ENCODE data around the gene TRUB1.
"Not testable (repeated sequence)": the region's sequence is repeated elsewhere in the genome, so short reads cannot be mapped to it uniquely, and the experiment has no call there.

Gene TRUB1

GRCh38 chr10:114922003-114922402, 16.0 kb upstream of the TRUB1 start:
- no peak for DNase-seq

- DNase-seq: no peak
These were observed 14.4 kb upstream of the TRUB1 start for GRCh38 chr10:114923551-114923950.

GRCh38 chr10:114925587-114926586, 12.1 kb upstream of the TRUB1 start:
- DNase-seq: no peak

GRCh38 chr10:114928818-114929217, 9.2 kb upstream of the TRUB1 start:
- DNase-seq: no peak

- DNase-seq: no peak
These were observed 7.7 kb upstream of the TRUB1 start for GRCh38 chr10:114930320-114930719.

- no peak for DNase-seq
These were observed 6.8 kb upstream of the TRUB1 start for GRCh38 chr10:114931072-114931679.

- DNase-seq: no peak
These were observed 5.8 kb upstream of the TRUB1 start for GRCh38 chr10:114932225-114932624.

- DNase-seq: no peak
These were observed 5.0 kb upstream of the TRUB1 start for GRCh38 chr10:114932945-114933344.

GRCh38 chr10:114933588-114933987, 4.4 kb upstream of the TRUB1 start:
- no peak for DNase-seq

- DNase-seq: not testable (repeated sequence)
These were observed 4.0 kb upstream of the TRUB1 start for GRCh38 chr10:114933995-114934394.

GRCh38 chr10:114938856-114939193, 830 bp downstream of the TRUB1 start:
- DNase-seq: no peak

GRCh38 chr10:114940735-114941134, 2.7 kb downstream of the TRUB1 start:
- no peak for DNase-seq

- DNase-seq: no peak
These were observed 5.0 kb downstream of the TRUB1 start for GRCh38 chr10:114943000-114943399.

- no peak for DNase-seq
These were observed 15.1 kb downstream of the TRUB1 start for GRCh38 chr10:114953047-114953446.

GRCh38 chr10:114955984-114956383, 18.0 kb downstream of the TRUB1 start:
- DNase-seq: no peak

GRCh38 chr10:114956466-114956865, 18.5 kb downstream of the TRUB1 start:
- no peak for DNase-seq

- no peak for DNase-seq
These were observed 19.1 kb downstream of the TRUB1 start for GRCh38 chr10:114957122-114957521.

- DNase-seq: no peak
These were observed 19.7 kb downstream of the TRUB1 start for GRCh38 chr10:114957673-114958072.

- no peak for DNase-seq
These were observed 24.4 kb downstream of the TRUB1 start for GRCh38 chr10:114962441-114962840.

- no peak for DNase-seq
These were observed 25.9 kb downstream of the TRUB1 start for GRCh38 chr10:114963908-114964307.

GRCh38 chr10:114967071-114967470, 29.1 kb downstream of the TRUB1 start:
- DNase-seq: no peak

- DNase-seq: no peak
These were observed 32.5 kb downstream of the TRUB1 start for GRCh38 chr10:114970515-114970914.

GRCh38 chr10:114973306-114973705, 35.3 kb downstream of the TRUB1 start:
- no peak for DNase-seq

- DNase-seq: no peak
These were observed 36.0 kb downstream of the TRUB1 start for GRCh38 chr10:114973997-114974396.
